Activated T-cell treated with anti-CD3 and anti-CD28 coated beads for 4 hours (primary cell): ENCODE measurements around the gene NTN1.

Experiments used
- DNase-seq: peaks from one replicate; pipeline ENCODE4 v3.0.0-alpha.2; 2020

NTN1 gene

GRCh38 chr17:9170853-9171252, 149.5 kb downstream of the NTN1 start:
- no peak for DNase-seq

- DNase-seq, result no peak
Observed at GRCh38 chr17:9173386-9173983, 152.2 kb downstream of the NTN1 start.

DNA sequence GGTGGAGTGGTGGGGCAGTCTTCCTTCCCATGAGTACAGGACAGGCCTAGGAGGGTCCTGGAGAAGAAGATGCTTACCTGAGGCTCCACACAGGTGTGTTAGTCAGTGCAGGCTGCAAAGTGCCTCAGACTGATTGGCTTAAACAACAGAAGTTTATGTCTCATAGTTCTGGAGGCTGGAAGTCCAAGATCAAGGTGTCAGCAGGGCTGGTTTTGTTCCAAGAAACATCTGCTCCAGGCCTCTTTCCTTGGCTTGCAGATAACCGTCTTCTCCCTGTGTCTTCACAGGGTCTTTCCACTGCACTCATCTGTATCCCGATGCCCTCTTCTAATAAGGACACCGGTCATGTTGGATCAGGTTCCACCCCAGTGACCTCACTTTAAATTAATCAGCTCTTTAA, 153.0 kb downstream of the NTN1 start:
- DNase-seq, result no peak

DNA sequence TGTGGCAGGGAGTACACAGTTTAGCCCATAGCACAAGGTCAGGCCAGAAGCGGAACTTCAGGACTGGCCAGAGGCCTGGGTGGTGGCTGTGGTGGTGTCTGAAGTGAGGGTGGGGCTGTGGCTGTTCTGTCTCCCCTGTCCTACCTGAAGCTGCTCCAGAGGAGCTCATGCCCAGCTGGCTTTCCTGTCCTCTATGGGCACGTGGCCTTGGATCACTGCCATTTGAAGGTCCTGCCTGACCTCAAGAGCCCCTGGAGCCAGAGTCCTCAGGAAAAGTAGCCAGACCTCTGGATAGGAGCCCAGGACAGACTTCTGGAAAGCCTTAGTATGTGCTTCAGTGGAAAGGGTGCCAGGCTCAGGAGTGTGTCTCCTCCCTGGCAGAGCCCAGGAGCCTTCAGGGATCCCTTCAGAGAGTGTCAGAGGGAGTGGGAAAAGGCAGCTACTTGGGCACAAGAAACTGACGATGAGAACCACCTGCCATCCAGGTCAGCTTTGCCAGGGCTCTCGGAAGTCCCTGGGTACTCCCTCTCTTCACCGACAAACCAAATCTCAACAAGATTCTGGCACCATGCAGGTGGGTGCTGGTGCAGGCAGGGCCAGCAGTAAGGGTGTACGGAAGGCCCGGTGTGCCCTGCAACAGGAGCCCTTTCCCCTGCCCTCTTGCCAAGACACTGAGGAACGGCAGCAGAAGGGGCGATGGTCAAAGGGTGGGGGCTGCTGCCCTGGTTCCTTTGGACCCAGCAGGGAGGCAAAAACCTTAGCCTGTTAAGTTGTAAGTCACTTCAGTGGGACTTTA, 153.7 kb downstream of the NTN1 start:
- DNase-seq, result no peak

- no peak for DNase-seq
Observed at GRCh38 chr17:9175700-9176467, 154.6 kb downstream of the NTN1 start.

DNA sequence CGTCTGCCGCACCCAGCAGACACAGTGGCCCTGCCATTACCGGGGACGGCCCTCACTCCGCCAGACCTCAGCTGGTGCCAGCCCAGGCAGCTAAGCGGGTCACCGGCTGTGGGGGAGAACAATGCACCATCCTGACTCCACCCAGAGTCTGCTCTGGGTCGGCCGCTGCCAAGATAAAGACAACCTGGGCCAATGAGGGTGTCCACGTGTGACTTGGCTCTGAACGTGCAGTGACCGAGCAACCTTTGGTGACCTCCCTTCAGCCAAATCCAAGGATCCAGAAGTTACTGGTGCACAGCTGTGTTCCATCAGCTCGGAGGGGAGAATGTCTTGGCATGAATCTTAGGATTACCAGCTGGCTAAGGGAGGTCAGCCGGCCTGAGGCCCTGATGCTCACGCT, 155.9 kb downstream of the NTN1 start:
- DNase-seq, result no peak

GRCh38 chr17:9178319-9178718, 157.0 kb downstream of the NTN1 start:
- DNase-seq, result no peak

GRCh38 chr17:9179602-9180001, 158.3 kb downstream of the NTN1 start:
- no peak for DNase-seq

GRCh38 chr17:9181640-9182039, 160.3 kb downstream of the NTN1 start:
- no peak for DNase-seq

DNA sequence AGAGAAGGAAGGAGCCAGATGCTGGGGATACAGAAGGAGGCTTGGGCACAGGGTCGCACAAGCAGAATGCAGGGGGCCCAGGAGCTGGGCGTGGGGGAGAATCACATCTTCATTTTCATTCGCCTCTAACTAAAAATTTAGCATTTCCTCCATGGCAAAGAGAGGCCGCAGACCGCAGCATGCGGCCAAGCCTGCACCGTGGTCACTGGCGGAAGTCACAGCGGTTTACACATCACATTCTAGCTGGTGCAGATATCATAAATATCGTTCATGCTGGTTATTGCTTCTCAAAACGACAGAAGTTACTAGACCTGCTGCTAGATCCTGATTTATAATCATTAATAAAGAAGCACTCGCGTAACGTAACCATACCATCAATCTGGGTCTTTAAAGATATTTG, 162.0 kb downstream of the NTN1 start:
- DNase-seq, result no peak

- no peak for DNase-seq
Observed at GRCh38 chr17:9185142-9185541, 163.8 kb downstream of the NTN1 start.

DNA sequence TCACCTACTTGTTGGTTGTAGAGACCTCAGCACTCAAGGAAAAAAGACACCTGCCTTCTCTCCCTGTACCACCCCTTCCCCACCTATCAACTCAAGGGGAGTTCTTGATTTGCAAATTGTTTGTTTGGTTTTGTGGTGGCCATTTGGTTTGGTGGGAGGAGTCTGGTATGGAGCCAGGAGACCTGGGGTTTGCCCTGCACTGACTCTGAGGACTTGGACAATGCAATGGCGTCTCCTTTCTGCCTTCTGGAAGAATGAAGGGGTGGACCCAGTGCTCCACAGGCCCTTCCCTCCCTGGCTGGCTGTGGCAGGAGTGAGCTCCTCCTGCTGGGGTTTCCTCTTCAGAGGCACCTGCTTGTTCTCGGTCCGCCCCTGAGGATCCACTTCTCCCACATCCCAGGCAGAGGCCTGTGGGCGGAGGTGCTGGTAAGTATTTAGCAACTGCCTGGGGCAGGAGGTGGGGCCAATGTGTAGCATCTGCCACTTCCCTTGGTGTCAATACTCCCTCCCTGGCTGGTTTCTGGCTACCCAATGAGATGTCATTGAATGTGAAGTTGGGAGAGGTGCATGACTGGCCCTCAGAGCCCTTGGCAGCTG, 164.5 kb downstream of the NTN1 start:
- no peak for DNase-seq

DNA sequence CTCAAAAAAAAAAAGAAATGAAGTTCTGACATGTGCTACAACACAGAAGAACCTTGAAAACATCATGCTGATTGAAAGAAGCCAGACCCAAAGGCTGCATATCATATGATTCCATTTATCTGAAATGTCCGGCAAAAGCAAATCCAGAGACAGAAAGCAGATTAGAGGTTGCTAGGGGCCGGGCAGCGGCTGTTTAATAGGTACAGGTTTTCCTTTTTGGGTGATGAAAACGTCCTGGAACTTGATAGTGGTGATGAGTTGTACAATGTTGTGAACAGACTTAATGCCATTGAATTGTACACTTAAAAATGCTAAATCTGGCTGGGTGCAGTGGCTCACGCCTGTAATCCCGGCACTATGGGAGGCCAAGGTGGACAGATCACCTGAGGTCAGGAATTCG, 166.5 kb downstream of the NTN1 start:
- DNase-seq, result no peak

- DNase-seq, result no peak
Observed at GRCh38 chr17:9188367-9188766, 167.1 kb downstream of the NTN1 start.

GRCh38 chr17:9189870-9190269, 168.6 kb downstream of the NTN1 start:
- DNase-seq, result no peak

DNA sequence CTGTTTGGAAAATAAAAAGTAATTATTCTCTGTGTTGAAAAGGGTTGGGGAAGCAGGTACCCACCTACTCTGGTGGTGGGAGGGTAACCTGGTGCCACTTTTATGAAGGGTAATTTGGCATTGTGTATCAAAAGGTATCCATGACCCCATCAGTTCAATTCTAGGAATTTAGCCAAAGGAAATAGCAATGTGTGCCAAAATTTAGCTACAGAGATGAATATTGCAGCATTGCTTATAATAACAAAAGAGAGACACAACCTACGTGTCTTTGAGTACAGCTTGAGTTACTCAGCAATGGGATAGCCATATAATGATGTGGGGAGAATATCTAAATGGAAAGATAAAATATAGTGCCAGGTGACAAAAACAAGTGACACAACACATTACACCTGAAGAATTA, 170.7 kb downstream of the NTN1 start:
- no peak for DNase-seq

- no peak for DNase-seq
Observed at GRCh38 chr17:9195411-9195810, 174.1 kb downstream of the NTN1 start.

GRCh38 chr17:9195961-9196670, 174.8 kb downstream of the NTN1 start:
- DNase-seq, result no peak

- no peak for DNase-seq
Observed at GRCh38 chr17:9199571-9200551, 178.6 kb downstream of the NTN1 start.

GRCh38 chr17:9200699-9201359, 179.5 kb downstream of the NTN1 start:
- no peak for DNase-seq

GRCh38 chr17:9202532-9202931, 181.2 kb downstream of the NTN1 start:
- DNase-seq, result no peak
